HepG2 (cell line): ENCODE data around the gene FFAR4. TPM values are rescaled to one million over a fixed set of nuclear protein-coding genes. Genes with fewer than 3 reads are reported as not detected.
A peak's percentile ranks its signal among the peaks of the same experiment; 100 is the strongest.

Experiments used
- ATAC-seq: fragments of 200-7000 bp; cut with Tn5 transposase; 3 replicates; pipeline ENCODE4 v1.9.1; 2020; ENCODE audit warnings: mild to moderate bottlenecking, moderate library complexity
- BruUV-seq: library from RNA; stranded (reverse); fragments of 400-500 nt; replicated peaks from 2 replicates; lab custom pipeline; 2021; lab: Mats Ljungman, UMichigan
- CTCF ChIA-PET: fragments of 300-600 bp; formaldehyde crosslinking; extraction: SDS; loops from one replicate; lab custom pipeline; 2021; ENCODE audit warnings: low total read pairs, inconsistent platforms, low intra/inter-chr PET ratio; lab: Yijun Ruan, JAX
- POLR2A ChIA-PET: fragments of 350-600 bp; sonication (Branson Sonifier 250); formaldehyde crosslinking; loops from one replicate; lab custom pipeline; 2020; ENCODE audit warnings: antibody characterized with exemption, inconsistent platforms; lab: Yijun Ruan, JAX
- DNase-seq: peaks from one replicate; pipeline ENCODE4 v3.0.0-alpha.2; 2015; ENCODE audit warnings: low spot score
- FAIRE-seq: peaks from 3 replicates; lab custom pipeline; 2011; peaks lifted over from hg19 to GRCh38; lab: Jason Lieb, UNC
- H2AFZ ChIP-seq: one replicate; pipeline ENCODE4 v1.6.1; 2011; ENCODE audit warnings: low read length, inconsistent platforms
- H3K27ac ChIP-seq: fragments of 300-600 bp; 3 replicates; pipeline ENCODE4 v1.8.0; 2011; ENCODE audit warnings: mixed run types, mild to moderate bottlenecking, mixed read lengths, low read length, inconsistent platforms; ENCODE audit not compliant: insufficient read depth; ENCODE audit errors: extremely low read length
- H3K27me3 ChIP-seq, 2 experiments: fragments of 200-600 bp in 1 of 2; 2 replicates in 1 of 2; 3 replicates in 1 of 2; pipeline versions ENCODE4 v1.6.0 to v1.8.0; 2011; ENCODE audit warnings: low read length in 2 of 2, mild to moderate bottlenecking in 2 of 2, moderate library complexity in 2 of 2, inconsistent platforms in 1 of 2; ENCODE audit not compliant: insufficient read depth in 2 of 2, control insufficient read depth in 1 of 2
- H3K36me3 ChIP-seq, 2 experiments: fragments of 200-600 bp in 1 of 2; replicated peaks in 1 of 2; 2 replicates in 1 of 2; 3 replicates in 1 of 2; pipeline versions ENCODE4 v1.5.1 to v1.8.0; 2011; ENCODE audit warnings: low read length in 2 of 2, inconsistent platforms in 1 of 2; ENCODE audit not compliant: insufficient read depth in 2 of 2, control insufficient read depth in 1 of 2
- H3K4me1 ChIP-seq: 2 replicates; pipeline ENCODE4 v1.5.1; 2012; ENCODE audit warnings: low read length, inconsistent platforms; ENCODE audit not compliant: insufficient read depth
- H3K4me2 ChIP-seq: 2 replicates; pipeline ENCODE4 v1.6.0; 2011; ENCODE audit warnings: low read depth, low read length, inconsistent platforms
- H3K4me3 ChIP-seq, 3 experiments: fragments of 200-600 bp in 1 of 3; sonication (generic), shearing (Covaris generic) in 1 of 3; replicated peaks in 1 of 3; 2 replicates each; pipeline ENCODE4 v1.5.1; 2011 to 2016; ENCODE audit warnings: low read length in 3 of 3, inconsistent platforms in 2 of 3, low read depth in 2 of 3, mild to moderate bottlenecking in 2 of 3, control low read depth in 1 of 3, mixed read lengths in 1 of 3; ENCODE audit not compliant: insufficient read depth in 1 of 3
- H3K79me2 ChIP-seq: one replicate; pipeline ENCODE4 v1.6.1; 2011; ENCODE audit warnings: low read length, inconsistent platforms; ENCODE audit not compliant: insufficient read depth
- H3K9ac ChIP-seq: 2 replicates; pipeline ENCODE4 v1.6.0; 2011; ENCODE audit warnings: mild to moderate bottlenecking, low read depth, low read length, inconsistent platforms; ENCODE audit not compliant: insufficient read depth
- H3K9me3 ChIP-seq: 2 replicates; pipeline ENCODE4 v1.5.1; 2012; ENCODE audit warnings: mild to moderate bottlenecking, low read length
- H4K20me1 ChIP-seq: 2 replicates; pipeline ENCODE4 v1.6.0; 2011; ENCODE audit warnings: inconsistent platforms, mild to moderate bottlenecking, low read length, moderate library complexity; ENCODE audit not compliant: insufficient read depth
- ATM ChIP-seq: fragments of 450-650 bp; IDR thresholded peaks from 2 replicates; pipeline ENCODE4 v1.7.1; 2017; ENCODE audit warnings: mild to moderate bottlenecking, borderline replicate concordance
- CEBPB ChIP-seq: IDR thresholded peaks from 2 replicates; pipeline ENCODE4 v1.6.1; 2011; ENCODE audit warnings: low read depth, low read length, improper control_type of control experiment, borderline replicate concordance
- ESRRA ChIP-seq: sonication (generic); formaldehyde crosslinking; IDR thresholded peaks from 2 replicates; pipeline ENCODE4 v1.5.1; 2020; ENCODE audit warnings: mild to moderate bottlenecking, low read depth, missing genetic modification reagents
- FOXA3 ChIP-seq: IDR thresholded peaks from 2 replicates; pipeline ENCODE4 v1.6.1; 2016; ENCODE audit warnings: missing genetic modification reagents, missing compliant biosample characterization
- HDAC2 ChIP-seq: sonication (generic); formaldehyde crosslinking; IDR thresholded peaks from 2 replicates; pipeline ENCODE4 v1.4.0; 2020; ENCODE audit warnings: missing genetic modification reagents
- HNF4A ChIP-seq: sonication (generic); formaldehyde crosslinking; IDR thresholded peaks from 2 replicates; pipeline ENCODE4 v1.4.0; 2020; ENCODE audit warnings: missing genetic modification reagents
- MAZ ChIP-seq, 2 experiments: sonication (generic) in 1 of 2; formaldehyde crosslinking in 1 of 2; IDR thresholded peaks; 2 replicates each; pipeline versions ENCODE4 v1.5.0 to v1.6.1; 2012 to 2020; ENCODE audit warnings: low read depth in 2 of 2, mild to moderate bottlenecking in 2 of 2, borderline replicate concordance in 1 of 2, improper control_type of control experiment in 1 of 2, low read length in 1 of 2, missing genetic modification reagents in 1 of 2, moderate library complexity in 1 of 2
- NR1H2 ChIP-seq: sonication (generic); formaldehyde crosslinking; IDR thresholded peaks from 2 replicates; pipeline ENCODE4 v1.8.1; 2022; ENCODE audit warnings: low read depth, missing genetic modification reagents, borderline replicate concordance
- RBFOX2 ChIP-seq: fragments of 200-400 bp; formaldehyde crosslinking; IDR thresholded peaks from 2 replicates; pipeline ENCODE4 v1.6.1; 2017; ENCODE audit warnings: low read depth, mild to moderate bottlenecking, low read length
- TBX2 ChIP-seq: sonication (generic); formaldehyde crosslinking; IDR thresholded peaks from 2 replicates; pipeline ENCODE4 v1.5.0; 2020; ENCODE audit warnings: missing genetic modification reagents, mild to moderate bottlenecking, borderline replicate concordance
- ZFX ChIP-seq: sonication (generic); formaldehyde crosslinking; IDR thresholded peaks from 2 replicates; pipeline ENCODE4 v1.4.0; 2020; ENCODE audit warnings: mild to moderate bottlenecking, low read depth, missing genetic modification reagents, moderate library complexity
- ZNF710 ChIP-seq: sonication (generic); formaldehyde crosslinking; IDR thresholded peaks from 2 replicates; pipeline ENCODE4 v1.5.0; 2020; ENCODE audit warnings: mild to moderate bottlenecking, missing genetic modification reagents, borderline replicate concordance
- ZNF761 ChIP-seq: sonication (generic); formaldehyde crosslinking; conservative IDR thresholded peaks from 2 replicates; pipeline ENCODE4 v1.4.0; 2020; ENCODE audit warnings: mild to moderate bottlenecking, missing genetic modification reagents
- ZNF782 ChIP-seq: sonication (generic); formaldehyde crosslinking; IDR thresholded peaks from 2 replicates; pipeline ENCODE4 v1.4.0; 2020; ENCODE audit warnings: missing genetic modification reagents, mild to moderate bottlenecking, borderline replicate concordance
- WGBS: methylation state at CpG from one replicate; pipeline ENCODE4 v1.1.6; 2017; ENCODE audit warnings: low lambda C conversion rate; 5-methylcytosine and 5-hydroxymethylcytosine counted together
- in situ Hi-C: cut with HindIII; loops from 2 replicates; pipeline ENCODE4 v1.10.0; 2017; ENCODE audit warnings: low pct_unique_long_range_greater_than_20kb; ENCODE audit not compliant: extremely low pct_ligation_motif_present
- intact Hi-C: fragments of 100-400 bp; cut with micrococcal nuclease; formaldehyde crosslinking; loops from one replicate; pipeline ENCODE4 v1.10.0; 2022; ENCODE audit not compliant: unreplicated experiment
- polyA plus RNA-seq, 8 experiments: library from polyadenylated mRNA; depleted of rRNA in 3 of 8; stranded (reverse) in 7 of 8; unstranded in 1 of 8; fragments of >200 nt; fragmentation: Illumina TruSeq in 4 of 8; extraction: Trizol in 4 of 8; gene quantifications; 2 replicates each; pipeline versions ENCODE4 v1.2.1 to v1.2.3, GENCODE V29; 2011 to 2016; ENCODE audit warnings: low read depth in 4 of 8, missing spikeins in 1 of 8, mixed read lengths in 1 of 8; ENCODE audit not compliant: insufficient read depth in 1 of 8
- total RNA-seq, 5 experiments: library from RNA; depleted of rRNA; stranded (reverse); fragments of >200 nt; fragmentation: Illumina TruSeq; extraction: Trizol; gene quantifications; 2 replicates each; pipeline ENCODE4 v1.2.3, GENCODE V29; 2016; ENCODE audit warnings: low read depth in 1 of 5
- TF ChIP-seq, protein P1 (sequence below): sonication (generic); formaldehyde crosslinking; IDR thresholded peaks from 2 replicates; pipeline ENCODE4 v1.4.0; 2020; ENCODE audit warnings: low read depth, mild to moderate bottlenecking, missing genetic modification reagents
- TF ChIP-seq, protein P2 (sequence below): sonication (generic); formaldehyde crosslinking; IDR thresholded peaks from 2 replicates; pipeline ENCODE4 v1.5.0; 2020; ENCODE audit warnings: missing genetic modification reagents

The FFAR4 gene
- total and polyA plus RNA-seq, 2 of the 13 experiments (the other 11 are each of a cell fraction or from before 2014, with no cell fraction given) = 0.09 TPM; not detected in 1

GRCh38 chr10:93598157-93598556 lies 31.7 kb downstream of the FFAR4 start (continued):
- peak; percentile 53; the same call in 1 of the 2 replicates for TF ChIP-seq CEBPB

DNA sequence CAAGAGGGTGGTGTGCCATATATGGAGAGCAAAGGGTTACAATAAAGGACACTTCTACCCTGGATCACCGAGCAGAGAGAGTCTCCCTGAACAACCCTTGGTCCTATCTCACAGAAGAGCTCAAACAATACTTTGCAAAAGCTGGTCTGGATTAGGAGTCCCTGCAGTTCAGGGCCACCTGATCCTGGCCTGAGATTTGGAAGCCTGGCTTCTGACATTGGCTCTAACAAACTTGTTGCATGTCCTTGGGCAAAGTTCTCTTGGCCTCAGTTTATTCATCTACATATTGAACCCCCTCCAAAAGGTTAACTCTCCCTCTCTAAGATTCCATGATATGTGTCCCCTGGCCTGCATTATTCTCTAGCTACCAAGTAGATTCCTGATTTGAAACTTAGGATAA lies 32.9 kb downstream of the FFAR4 start:
- peak overlapping the region; percentile 79 to 87 (median 84) for H3K4me3 ChIP-seq
- intact Hi-C loops (loop anchor here (10.0 kb wide), 1 partner anchor 55 kb away; no protein-coding TSS in a partner anchor), in situ Hi-C loops (no loop called here)
- whole genome bisulfite sequencing = 0% methylated on average over 1 of the region's 1 CpG
- H3K27me3 ChIP-seq = no peaks in the 10 kb centered on the region; a peak in 1 of 5 replicates
- peaks cover 71% of the 10 kb centered on the region for H3K4me1 ChIP-seq
- FAIRE-seq = no peak
- H2AFZ ChIP-seq = no peak overlapping the region
- H3K4me2 ChIP-seq = peak overlapping the region; percentile 94
- no peak for DNase-seq
- BruUV-seq = no TSS peak
- POLR2A ChIA-PET = interaction anchor here (1.1 to 1.8 kb wide), 4 partner anchors 9 to 81 kb away, joined by 3 to 16 read pairs (median 6); no protein-coding TSS in a partner anchor
- H3K9me3 ChIP-seq = no peaks in the 10 kb centered on the region
- no peak for ATAC-seq
- peak overlapping the region; percentile 94 for H3K9ac ChIP-seq
- H3K79me2 ChIP-seq = peaks cover 32% of the 10 kb centered on the region
- H4K20me1 ChIP-seq = peaks cover 57% of the 10 kb centered on the region
- H3K36me3 ChIP-seq = peaks cover 2 to 40% of the 10 kb centered on the region in 2 experiments
- H3K27ac ChIP-seq = peak overlapping the region; percentile 99
- CTCF ChIA-PET = no interaction called here
- 0 out of 2 replicates have a peak, but pooled peaks have one; percentile 3 for TF ChIP-seq ZFX (CRISPR knock-in tag)
- TF ChIP-seq ZNF782 (CRISPR knock-in tag) = no peak
- TF ChIP-seq, protein P1, sequence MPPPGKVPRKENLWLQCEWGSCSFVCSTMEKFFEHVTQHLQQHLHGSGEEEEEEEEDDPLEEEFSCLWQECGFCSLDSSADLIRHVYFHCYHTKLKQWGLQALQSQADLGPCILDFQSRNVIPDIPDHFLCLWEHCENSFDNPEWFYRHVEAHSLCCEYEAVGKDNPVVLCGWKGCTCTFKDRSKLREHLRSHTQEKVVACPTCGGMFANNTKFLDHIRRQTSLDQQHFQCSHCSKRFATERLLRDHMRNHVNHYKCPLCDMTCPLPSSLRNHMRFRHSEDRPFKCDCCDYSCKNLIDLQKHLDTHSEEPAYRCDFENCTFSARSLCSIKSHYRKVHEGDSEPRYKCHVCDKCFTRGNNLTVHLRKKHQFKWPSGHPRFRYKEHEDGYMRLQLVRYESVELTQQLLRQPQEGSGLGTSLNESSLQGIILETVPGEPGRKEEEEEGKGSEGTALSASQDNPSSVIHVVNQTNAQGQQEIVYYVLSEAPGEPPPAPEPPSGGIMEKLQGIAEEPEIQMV = no peak
- TF ChIP-seq HDAC2 (CRISPR knock-in tag) = peak; percentile 6; the same call in 1 of the 2 replicates
- TF ChIP-seq, protein P2, sequence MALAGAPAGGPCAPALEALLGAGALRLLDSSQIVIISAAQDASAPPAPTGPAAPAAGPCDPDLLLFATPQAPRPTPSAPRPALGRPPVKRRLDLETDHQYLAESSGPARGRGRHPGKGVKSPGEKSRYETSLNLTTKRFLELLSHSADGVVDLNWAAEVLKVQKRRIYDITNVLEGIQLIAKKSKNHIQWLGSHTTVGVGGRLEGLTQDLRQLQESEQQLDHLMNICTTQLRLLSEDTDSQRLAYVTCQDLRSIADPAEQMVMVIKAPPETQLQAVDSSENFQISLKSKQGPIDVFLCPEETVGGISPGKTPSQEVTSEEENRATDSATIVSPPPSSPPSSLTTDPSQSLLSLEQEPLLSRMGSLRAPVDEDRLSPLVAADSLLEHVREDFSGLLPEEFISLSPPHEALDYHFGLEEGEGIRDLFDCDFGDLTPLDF (CRISPR knock-in tag) = 0 out of 2 replicates have a peak, but pooled peaks have one; percentile 33
- TF ChIP-seq ZNF710 (CRISPR knock-in tag) = no peak
- 0 out of 2 replicates have a peak, but pooled peaks have one; percentile 14 for TF ChIP-seq TBX2 (CRISPR knock-in tag)
- TF ChIP-seq FOXA3 = no peak
- 0 out of 2 replicates have a peak, but pooled peaks have one; percentile 72 for TF ChIP-seq ZNF761 (CRISPR knock-in tag)
- no peak for TF ChIP-seq NR1H2 (CRISPR knock-in tag)
- TF ChIP-seq ATM = no peak
- TF ChIP-seq HNF4A (CRISPR knock-in tag) = peak; percentile 60
- 0 out of 2 replicates have a peak, but pooled peaks have one; percentile 34 for TF ChIP-seq ESRRA (CRISPR knock-in tag)
- peak; percentile 35; the same call in 1 of the 2 replicates for TF ChIP-seq RBFOX2
- TF ChIP-seq MAZ (IDR thresholded peaks at IDR 0.05; ENCODE audit: borderline replicate concordance, low read depth, low read length) = no peak
- TF ChIP-seq MAZ (CRISPR knock-in tag; IDR thresholded peaks at IDR 0.05; ENCODE audit: low read depth) = 0 out of 2 replicates have a peak, but pooled peaks have one; percentile 24
